Measurements from ENCODE around the gene PCCB.

Gene PCCB

DNA sequence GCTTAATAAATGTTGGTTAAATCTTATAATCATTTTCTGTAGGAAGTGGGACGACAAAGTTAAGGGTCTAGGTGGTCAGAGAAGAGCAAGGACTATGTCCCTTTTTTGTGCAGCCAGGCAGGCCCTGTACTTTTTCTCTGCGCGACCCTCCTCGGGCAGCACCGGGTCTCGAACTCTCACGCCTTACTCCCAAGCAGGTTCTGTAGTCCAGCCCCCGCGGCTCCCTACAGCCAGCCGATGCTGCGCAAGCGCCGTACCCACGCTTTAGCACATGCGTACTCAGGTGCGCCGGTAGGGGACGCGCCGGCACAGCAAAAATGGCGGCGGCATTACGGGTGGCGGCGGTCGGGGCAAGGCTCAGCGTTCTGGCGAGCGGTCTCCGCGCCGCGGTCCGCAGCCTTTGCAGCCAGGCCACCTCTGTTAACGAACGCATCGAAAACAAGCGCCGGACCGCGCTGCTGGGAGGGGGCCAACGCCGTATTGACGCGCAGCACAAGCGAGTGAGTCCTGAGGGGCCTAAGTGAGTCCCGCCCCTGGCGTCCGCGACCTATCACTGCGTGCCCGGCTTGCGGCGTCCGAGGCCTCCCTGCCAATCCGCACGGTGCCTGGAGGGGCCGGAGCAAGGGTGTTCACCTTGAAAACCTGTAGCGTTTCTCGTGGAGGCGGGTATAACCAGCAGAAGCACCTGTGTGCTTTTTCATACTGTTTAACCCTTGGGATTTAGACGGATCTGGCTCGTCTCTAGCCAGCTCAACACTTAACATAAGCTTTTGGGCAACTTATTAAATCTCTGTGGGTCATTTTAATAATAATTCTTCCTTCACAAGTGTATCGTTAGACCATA lies at the start of gene PCCB:
PCCB (plus strand) TSS at position 282 of the 844 bp plus-strand sequence; CDS start at position 318, 36 bp downstream.
- TF ChIP-seq GATA3 (IDR thresholded peaks at IDR 0.05; ENCODE audit: low read depth, low read length) (no peak), GATA2 (IDR thresholded peaks at IDR 0.05; ENCODE audit: low read depth, low read length) (no peak)

DNA sequence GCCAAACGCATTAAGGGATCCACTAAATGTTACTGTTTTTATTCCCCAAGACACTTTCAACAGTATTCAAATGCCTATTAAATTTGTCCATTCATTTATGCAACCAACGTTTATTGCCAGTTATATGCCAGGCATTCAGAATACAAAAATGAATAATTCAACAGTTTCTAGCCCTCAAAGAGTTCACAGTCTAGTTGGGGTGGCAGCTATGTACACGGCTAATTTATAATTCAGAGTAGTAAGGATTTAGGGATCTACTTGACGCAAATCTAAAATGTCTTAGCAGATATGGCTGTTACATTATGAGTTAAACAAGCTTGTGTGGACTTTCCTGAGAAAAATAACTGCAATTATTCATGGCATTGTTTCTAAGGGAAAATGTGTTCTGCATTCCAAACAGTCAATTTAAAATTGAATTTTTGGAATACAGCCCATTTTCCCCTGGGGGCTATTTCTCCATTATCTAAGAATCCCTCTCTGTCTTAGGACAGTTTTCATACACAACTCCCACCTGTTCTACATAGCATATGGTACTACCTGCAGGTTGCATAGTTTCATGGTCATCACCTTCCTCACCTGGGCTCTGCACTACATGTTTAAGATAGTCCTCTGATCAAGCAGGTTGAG lies 42.5 kb upstream of the PCCB start:
- TF ChIP-seq GATA3 (IDR thresholded peaks at IDR 0.05; ENCODE audit: low read depth, low read length) = no peak
- TF ChIP-seq GATA2 (IDR thresholded peaks at IDR 0.05; ENCODE audit: low read depth, low read length) = no peak

- TF ChIP-seq GATA3 (IDR thresholded peaks at IDR 0.05; ENCODE audit: low read depth, low read length) (no peak), GATA2 (IDR thresholded peaks at IDR 0.05; ENCODE audit: low read depth, low read length) (no peak)
Measured at GRCh38 chr3:136209921-136210320, 40.2 kb upstream of the PCCB start.

DNA sequence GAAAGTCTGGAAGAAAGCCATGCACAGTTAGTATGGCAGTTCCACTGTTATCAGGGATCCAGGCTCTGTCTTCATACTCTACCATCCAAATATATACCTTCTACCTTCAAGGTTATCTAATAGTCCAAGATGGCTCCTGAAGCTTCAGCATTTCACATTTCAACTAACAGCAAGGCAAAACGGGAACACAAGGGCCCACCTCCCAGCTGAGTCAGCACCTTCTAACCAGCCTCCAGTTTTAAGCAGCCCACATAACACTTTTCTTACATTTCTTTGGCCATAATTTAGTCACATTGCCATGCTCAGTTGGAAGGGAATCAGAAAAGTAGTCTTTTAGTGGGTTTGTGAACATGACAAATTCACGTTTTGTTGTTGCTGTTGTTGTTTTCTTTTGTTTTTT lies 38.6 kb upstream of the PCCB start:
- TF ChIP-seq GATA3 (IDR thresholded peaks at IDR 0.05; ENCODE audit: low read depth, low read length) = no peak
- no peak for TF ChIP-seq GATA2 (IDR thresholded peaks at IDR 0.05; ENCODE audit: low read depth, low read length)

DNA sequence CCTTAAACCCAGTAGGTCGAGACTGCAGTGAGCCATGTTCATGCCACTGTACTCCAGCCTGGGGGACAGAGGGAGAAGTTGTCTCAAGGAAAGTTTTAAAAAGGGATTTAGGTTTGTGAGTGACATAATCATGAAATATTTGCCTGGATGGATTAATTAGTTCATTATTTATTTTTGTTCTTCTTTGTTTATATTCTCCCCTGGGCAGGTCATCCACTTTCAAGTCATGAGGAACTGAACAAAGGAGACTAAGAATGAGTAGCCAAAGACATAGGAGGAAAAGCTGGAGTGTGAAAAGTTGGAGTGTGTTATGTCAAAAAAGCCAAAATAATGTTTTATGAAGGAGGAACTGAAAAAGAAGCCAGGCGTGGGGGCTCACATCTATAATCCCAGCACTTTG lies 17.7 kb upstream of the PCCB start:
- TF ChIP-seq GATA3 (IDR thresholded peaks at IDR 0.05; ENCODE audit: low read depth, low read length) (no peak), GATA2 (IDR thresholded peaks at IDR 0.05; ENCODE audit: low read depth, low read length) (no peak)

DNA sequence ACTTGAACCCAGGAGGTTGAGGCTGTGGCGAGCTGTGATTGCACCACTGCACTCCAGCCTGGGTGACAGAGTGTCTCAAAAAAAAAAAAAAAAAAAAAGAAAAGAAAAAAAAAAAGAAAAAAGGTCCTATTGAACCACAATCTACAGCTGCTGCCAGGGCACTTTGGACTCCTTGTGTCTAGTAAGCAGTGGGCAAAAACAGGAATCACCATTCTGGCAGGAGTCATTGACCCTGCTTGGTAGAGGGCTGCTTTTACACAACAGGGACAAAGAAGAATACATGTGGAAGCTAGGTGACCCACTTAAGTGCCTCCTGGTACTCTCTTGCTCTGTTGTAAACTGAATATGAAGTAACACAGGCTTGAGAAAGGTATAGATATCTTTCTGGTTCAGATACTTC lies 14.6 kb upstream of the PCCB start:
- no peak for TF ChIP-seq GATA3 (IDR thresholded peaks at IDR 0.05; ENCODE audit: low read depth, low read length)
- TF ChIP-seq GATA2 (IDR thresholded peaks at IDR 0.05; ENCODE audit: low read depth, low read length) = no peak

DNA sequence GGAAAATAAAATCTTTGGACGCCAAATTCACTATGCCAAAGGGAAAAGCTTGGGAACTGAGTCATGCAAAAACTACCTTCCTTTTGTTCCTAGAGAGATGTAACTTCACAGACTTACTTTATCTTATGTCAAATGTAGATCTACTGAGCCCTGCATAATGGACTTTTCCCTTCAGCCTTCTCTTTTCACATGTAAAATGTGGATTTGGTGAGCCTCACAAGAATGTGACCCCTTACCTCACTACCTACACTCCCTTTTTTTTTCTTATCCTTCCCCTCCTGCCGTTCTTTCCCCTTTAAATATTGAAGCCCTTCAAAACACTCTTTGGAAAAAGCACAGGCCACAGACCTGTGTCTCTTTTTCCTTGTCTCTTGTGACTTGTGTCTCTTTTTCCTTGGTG lies 14.0 kb upstream of the PCCB start:
- no peak for TF ChIP-seq GATA3 (IDR thresholded peaks at IDR 0.05; ENCODE audit: low read depth, low read length)

DNA sequence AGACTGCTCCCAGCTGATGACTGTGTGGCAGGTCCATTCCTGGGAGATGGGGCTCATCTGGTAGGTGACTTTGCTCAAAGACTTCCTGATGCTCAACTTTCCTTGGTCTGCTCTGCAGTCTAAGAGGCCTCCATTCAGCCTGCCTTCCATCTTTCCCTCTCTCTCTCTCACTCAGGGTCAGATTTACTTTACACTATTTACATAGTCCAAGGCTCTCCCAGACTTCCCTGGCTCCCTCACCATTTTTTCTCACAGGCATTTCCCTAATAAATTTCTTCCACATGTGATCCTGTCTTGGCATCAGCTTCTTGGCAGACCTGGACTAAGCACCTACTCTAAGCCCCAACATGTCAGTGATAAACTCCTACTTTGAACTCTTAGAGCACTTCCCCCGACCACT lies 13.0 kb upstream of the PCCB start:
- no peak for TF ChIP-seq GATA2 (IDR thresholded peaks at IDR 0.05; ENCODE audit: low read depth, low read length)
- TF ChIP-seq GATA3 (IDR thresholded peaks at IDR 0.05; ENCODE audit: low read depth, low read length) = no peak

DNA sequence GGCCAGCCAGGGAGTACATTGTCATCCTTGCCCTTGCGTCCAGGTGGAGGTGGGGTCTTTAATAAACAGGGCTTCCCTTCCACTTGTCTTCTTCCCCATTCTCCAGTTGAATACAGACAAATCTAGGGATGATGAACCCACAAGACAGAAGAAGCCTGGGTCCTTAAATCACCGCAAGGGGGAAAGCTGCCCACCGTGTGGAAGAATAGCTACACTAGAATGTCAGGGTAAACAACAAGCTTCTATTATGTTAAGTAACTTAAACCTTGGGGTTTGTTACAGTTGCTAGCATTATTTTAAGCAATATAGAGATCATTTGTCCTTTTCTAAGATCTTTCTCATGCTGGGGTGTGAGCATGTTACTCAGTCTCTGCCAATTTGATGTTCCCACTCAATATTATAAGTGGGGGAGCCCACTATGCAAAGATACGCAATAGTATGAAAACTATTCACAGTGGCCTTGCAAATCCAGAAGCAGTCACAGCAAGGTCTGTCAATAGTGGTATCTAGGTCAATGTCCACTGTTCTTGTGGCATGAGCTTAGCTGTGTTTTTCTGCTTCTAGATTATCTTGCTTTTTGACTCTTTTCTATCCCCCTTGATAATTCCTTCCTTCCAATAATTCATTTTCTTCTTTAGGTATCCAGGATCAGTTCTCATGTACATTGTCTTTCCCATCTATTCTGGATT lies 12.0 kb upstream of the PCCB start:
- no peak for TF ChIP-seq GATA2 (IDR thresholded peaks at IDR 0.05; ENCODE audit: low read depth, low read length)
- TF ChIP-seq GATA3 (IDR thresholded peaks at IDR 0.05; ENCODE audit: low read depth, low read length) = no peak

- TF ChIP-seq GATA2 (IDR thresholded peaks at IDR 0.05; ENCODE audit: low read depth, low read length) (no peak), GATA3 (IDR thresholded peaks at IDR 0.05; ENCODE audit: low read depth, low read length) (no peak)
Measured at GRCh38 chr3:136239094-136239493, 11.0 kb upstream of the PCCB start.

- TF ChIP-seq GATA2 (IDR thresholded peaks at IDR 0.05; ENCODE audit: low read depth, low read length) (no peak), GATA3 (IDR thresholded peaks at IDR 0.05; ENCODE audit: low read depth, low read length) (no peak)
Measured at GRCh38 chr3:136245691-136246090, 4.4 kb upstream of the PCCB start.

GRCh38 chr3:136247436-136247835 lies 2.7 kb upstream of the PCCB start:
- TF ChIP-seq GATA3 (IDR thresholded peaks at IDR 0.05; ENCODE audit: low read depth, low read length) (no peak), GATA2 (IDR thresholded peaks at IDR 0.05; ENCODE audit: low read depth, low read length) (no peak)

GRCh38 chr3:136247855-136248590 lies 2.1 kb upstream of the PCCB start:
- no peak for TF ChIP-seq GATA3 (IDR thresholded peaks at IDR 0.05; ENCODE audit: low read depth, low read length)
- TF ChIP-seq GATA2 (IDR thresholded peaks at IDR 0.05; ENCODE audit: low read depth, low read length) = no peak

GRCh38 chr3:136249091-136249490 lies 1.0 kb upstream of the PCCB start:
- TF ChIP-seq GATA2 (IDR thresholded peaks at IDR 0.05; ENCODE audit: low read depth, low read length) = no peak
- no peak for TF ChIP-seq GATA3 (IDR thresholded peaks at IDR 0.05; ENCODE audit: low read depth, low read length)
